IPS DF 4.7 (cell line): ENCODE data around the gene TARS2.

Experiments used
- DNase-seq: peaks from one replicate; pipeline ENCODE4 v3.0.0-alpha.2; 2013; ENCODE audit warnings: low spot score; ENCODE audit errors: extremely low read depth

The TARS2 gene

DNA sequence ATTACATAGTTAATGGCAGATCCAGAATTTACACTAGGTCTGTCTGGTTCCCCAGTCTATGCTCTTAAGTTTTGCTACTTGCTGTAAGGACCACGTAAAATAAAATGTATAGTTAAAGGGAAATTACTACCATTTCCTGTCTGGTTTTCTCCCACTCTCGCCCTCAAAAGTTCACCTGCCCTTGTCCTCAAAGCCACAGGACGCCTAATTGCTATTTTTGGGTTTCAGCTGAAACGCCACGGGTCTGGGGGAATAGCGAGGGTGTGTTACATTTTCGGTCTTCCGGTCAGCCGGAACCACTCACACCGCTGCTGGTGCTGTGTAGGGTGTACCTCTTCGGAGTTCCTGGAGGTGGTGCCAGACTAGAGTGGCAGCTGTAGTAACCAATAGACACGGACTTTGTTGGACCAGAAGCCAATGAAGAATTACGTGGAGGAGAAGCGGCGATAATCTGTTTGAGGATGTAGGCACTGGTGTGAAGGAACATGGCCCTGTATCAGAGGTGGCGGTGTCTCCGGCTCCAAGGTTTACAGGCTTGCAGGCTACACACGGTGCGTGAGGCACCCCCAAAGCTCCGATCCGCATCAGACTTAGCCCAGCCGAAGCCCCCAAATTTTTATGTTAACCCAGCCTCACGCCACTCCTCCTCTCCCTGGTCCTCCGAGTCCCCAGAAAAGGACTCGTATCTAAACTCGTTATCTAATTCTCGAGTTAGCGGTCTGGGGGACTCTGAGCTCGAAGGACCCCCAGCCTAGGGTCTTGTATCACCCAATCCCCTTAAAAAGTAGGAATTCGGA is at the start of gene TARS2:
Gene TARS2, plus strand, starts transcription at position 454 of the 797 bp plus-strand sequence. Its CDS starts 32 bp downstream, at position 486.
- peak; percentile 99 for DNase-seq

DNA sequence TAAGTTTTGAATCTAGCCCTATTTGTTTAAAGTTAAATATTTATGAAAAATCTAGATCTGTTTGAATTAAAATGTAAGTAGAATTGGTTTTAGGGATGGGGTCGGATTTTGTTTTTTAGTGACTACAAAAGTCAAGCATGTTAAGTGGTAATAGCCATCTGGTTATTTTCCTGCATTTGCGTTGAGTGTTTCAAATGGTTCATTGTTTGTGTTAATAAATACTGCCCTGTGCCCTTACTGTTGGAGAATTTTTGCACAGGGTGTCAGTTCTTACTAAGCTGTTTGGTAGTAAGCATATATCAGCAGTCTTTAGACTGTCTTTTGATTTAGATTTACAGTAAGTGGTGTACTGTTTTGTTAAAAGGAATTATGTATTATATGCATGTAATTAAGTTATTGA is 46.1 kb upstream of the TARS2 start:
- DNase-seq = no peak

DNA sequence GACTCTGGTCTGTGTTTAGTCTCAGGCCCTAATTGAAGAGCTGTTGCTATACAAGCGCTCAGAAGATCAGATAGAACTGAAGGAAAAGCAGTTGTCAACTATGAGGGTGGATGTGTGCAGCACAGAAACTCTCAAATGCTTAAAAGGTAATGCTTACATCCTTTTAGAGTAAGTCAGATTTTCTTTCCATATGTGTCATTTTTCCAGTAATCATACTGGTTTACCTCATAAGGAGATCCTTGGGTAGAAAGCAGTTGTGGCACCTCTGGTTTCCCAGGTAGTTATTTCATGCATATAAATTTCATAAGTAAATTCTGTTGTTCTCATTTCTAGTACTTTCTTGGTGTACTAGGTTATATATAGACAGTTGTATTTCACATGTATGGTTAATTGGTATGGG is 43.0 kb upstream of the TARS2 start:
- DNase-seq = no peak

DNA sequence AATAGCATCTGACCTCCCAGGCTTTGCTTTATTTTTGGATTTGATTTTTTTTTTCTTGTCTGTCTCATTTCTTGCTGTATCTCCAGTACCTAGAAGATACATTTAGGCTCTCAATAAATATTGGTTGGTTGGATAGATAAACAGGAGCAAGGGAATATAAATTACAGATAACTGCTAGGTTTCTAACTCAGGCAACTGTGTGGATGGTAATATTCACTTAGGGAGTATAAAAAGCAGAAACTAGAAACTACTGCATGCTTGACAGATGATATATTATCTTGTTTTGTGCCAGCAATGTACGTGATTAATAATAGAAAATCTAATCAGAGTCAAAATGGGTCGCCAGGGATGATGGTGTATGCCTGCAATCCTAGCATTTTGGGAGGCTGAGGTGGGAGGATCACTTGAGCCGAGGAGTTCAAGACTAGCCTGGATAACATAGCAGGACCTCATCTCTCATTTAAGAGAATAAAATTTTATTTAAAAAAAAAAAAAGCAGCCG is 31.0 kb upstream of the TARS2 start:
- DNase-seq = no peak

DNA sequence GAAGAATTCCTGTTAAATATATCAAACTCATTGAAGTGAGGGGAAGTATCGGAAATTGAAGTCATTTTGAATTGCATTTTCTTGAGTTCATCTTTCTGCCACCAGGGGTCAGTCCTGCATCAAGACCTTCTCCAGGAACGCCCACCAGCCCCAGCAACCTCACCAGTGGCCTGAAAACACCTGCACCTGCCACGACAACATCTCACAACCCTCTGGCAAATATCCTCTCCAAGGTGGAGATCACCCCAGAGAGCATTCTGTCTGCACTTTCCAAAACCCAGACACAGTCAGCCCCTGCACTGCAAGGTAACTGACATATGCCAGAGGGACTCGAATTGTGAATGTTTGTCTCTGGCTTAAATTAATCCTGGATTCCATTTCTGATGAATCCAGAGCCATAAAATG is 22.8 kb upstream of the TARS2 start:
- peak; percentile 28 for DNase-seq

GRCh38 chr1:150466964-150467363 is 20.3 kb upstream of the TARS2 start:
- no peak for DNase-seq

DNA sequence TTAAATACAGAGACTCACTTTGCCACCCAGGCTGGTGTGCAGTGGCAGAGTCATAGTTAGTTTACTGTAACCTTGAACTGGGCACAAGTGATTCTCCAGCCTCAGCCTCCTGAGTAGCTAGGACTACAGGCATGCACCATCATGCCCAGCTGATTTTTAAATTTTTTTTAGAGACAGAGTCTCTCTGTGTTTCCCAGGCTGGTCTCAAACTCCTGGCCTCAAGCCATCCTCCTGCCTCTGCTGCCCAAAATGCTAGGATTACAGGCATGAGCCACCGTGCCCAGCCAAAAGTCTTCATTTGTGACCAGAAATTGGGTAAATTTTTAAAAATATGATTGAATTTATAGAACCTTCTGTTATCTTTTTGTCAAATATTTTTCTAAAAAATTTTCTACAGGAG is 17.9 kb upstream of the TARS2 start:
- DNase-seq = no peak

DNA sequence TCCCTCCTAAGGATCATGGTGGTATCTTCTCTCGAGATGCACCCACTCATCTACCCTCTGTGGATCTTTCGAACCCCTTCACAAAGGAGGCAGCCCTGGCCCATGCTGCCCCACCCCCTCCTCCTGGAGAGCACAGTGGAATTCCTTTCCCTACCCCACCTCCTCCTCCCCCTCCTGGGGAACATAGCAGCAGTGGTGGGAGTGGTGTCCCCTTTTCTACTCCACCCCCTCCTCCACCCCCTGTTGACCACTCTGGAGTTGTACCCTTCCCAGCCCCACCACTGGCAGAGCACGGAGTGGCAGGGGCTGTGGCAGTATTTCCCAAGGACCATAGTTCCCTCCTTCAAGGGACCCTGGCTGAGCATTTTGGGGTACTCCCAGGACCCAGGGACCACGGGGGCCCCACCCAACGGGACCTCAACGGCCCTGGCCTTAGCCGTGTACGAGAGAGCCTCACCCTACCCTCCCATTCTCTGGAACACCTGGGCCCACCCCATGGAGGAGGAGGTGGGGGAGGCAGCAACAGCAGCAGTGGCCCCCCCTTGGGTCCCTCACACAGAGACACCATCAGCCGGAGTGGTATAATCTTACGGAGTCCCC is 14.5 kb upstream of the TARS2 start:
- no peak for DNase-seq

- no peak for DNase-seq
Measured at GRCh38 chr1:150473659-150474058, 13.6 kb upstream of the TARS2 start.

- DNase-seq = no peak
Measured at GRCh38 chr1:150474869-150475268, 12.3 kb upstream of the TARS2 start.

GRCh38 chr1:150476754-150477153 is 10.5 kb upstream of the TARS2 start:
- DNase-seq = no peak

- no peak for DNase-seq
Measured at GRCh38 chr1:150477320-150477719, 9.9 kb upstream of the TARS2 start.

- no peak for DNase-seq
Measured at GRCh38 chr1:150477733-150478132, 9.5 kb upstream of the TARS2 start.

GRCh38 chr1:150479370-150479769 is 7.8 kb upstream of the TARS2 start:
- DNase-seq = no peak

DNA sequence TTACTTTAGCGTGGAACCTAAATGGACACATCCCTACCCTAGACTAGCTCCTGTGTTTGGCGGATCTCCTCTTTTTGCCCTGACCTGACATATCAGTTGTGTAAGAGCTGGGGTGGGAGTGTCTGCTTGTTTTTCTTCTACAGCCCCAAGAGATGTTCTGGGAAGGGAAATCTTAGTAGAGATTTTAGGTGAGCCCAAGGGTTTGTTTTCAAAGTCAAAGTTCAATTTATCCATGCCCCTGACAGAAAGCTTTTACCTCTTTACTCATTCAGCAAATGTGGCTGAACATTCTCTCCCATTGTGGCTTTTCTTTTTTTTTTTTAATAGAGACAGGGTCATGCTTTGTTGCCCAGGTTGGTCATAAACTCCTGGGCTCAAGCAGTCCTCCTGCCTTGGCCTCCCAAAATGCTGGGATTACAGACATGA is 7.3 kb upstream of the TARS2 start:
- no peak for DNase-seq

GRCh38 chr1:150484431-150484830 is 2.8 kb upstream of the TARS2 start:
- DNase-seq = no peak

DNA sequence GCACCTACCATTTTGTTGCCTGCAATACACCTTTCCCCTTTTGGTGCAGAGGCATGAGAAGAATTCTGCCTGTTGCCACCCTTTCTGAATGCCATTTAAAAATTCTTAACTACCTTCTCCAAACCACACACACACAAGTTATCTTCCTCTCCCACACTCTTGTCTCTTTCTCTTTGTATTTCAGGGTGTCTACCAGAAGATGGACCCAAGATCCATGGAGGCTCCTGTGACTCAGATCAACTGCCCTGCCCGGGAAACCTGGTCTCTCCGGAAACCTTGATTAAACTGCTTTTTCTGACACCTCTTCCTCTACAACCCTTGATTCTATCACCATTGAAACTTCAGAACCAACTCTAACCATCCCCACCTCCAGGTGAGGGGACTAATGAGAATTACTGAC is 2.4 kb upstream of the TARS2 start:
- no peak for DNase-seq

GRCh38 chr1:150487763-150488115 is 520 bp downstream of the TARS2 start:
- no peak for DNase-seq

DNA sequence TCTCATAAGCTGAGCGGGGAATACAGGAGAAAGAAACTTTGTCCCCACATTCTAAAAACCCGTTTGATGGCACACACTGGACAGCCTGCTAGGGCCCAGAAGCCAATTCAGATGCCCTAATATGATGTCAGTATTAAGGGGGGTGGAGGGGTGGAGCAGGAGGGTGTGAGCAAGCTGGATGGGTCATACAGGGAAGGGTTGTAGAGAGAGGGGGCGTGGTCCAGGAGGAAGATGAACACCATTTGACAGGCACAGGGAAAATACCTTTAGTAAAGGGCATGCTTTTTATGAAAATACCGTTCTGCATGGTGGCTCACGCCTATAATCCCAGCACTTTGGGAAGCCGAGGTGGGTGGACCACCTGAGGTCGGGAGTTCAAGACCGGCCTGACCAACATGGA is 6.0 kb downstream of the TARS2 start:
- DNase-seq = no peak

- no peak for DNase-seq
Measured at GRCh38 chr1:150498342-150498741, 11.1 kb downstream of the TARS2 start.

- DNase-seq = no peak
Measured at GRCh38 chr1:150505431-150505830, 18.2 kb downstream of the TARS2 start.

DNA sequence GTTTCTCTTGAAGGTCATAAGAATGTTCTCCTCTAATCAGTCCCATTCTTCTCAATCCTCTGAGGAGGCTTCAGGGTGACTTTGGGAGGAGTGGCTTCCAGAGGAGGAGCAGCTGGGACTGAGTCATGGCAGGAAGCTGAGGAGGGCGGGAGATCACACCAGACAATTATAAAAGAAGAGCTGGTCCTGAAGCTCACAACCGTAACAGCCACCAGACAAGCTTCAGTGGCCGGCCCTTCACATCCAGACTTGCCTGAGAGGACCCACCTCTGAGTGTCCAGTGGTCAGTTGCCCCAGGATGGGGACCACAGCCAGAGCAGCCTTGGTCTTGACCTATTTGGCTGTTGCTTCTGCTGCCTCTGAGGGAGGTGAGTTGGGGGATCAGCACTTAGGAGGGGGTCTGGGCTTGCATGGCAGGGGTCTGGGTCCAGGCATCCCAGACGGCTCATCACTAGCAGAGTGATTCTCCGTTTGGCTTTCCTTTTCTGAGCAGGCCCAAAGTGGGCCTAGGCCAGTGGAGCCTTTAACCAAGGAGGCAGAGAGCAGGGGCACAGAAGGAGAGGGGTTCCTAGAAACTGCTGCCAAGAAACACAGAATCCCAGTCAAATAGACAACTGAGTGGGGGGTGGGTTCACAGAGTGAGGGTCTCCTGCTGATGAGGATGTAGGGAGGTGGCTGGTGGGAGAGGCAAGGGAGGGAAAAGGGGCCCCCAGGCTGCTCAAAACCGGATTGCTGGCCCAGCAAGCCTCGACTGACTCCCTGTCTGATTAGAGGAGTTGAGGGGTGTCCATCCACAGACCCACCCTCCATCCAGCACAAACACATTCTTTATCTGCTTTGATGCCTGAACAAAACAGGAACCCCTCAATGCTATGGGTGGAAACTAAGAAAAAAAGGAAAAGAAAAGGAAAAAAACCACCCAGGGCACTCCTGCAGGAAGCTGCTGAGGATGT is 21.0 kb downstream of the TARS2 start, which contains the start of gene ECM1:
Gene ECM1, plus strand, starts transcription at position 198 of the 953 bp plus-strand sequence. Its CDS starts 101 bp downstream, at position 299.
- no peak for DNase-seq
